Dedifferentiated amniotic fluid mesenchymal stem cell (primary cell): Measurements from ENCODE around the gene SOX5.
"Not testable (repeated sequence)": the region's sequence is repeated elsewhere in the genome, so short reads cannot be mapped to it uniquely, and the experiment has no call there.

Experiments used
- DNase-seq: peaks from one replicate; pipeline ENCODE4 v3.0.0-alpha.2; 2016; ENCODE audit errors: extremely low spot score

The SOX5 gene

GRCh38 chr12:23843958-23844357, 105.5 kb downstream of the SOX5 start:
- no peak for DNase-seq

GRCh38 chr12:23834076-23834475, 115.4 kb downstream of the SOX5 start:
- no peak for DNase-seq

- no peak for DNase-seq
Measured at GRCh38 chr12:23831739-23832138, 117.7 kb downstream of the SOX5 start.

GRCh38 chr12:23830210-23830609, 119.3 kb downstream of the SOX5 start:
- DNase-seq: no peak

- DNase-seq: no peak
Measured at GRCh38 chr12:23827353-23827752, 122.1 kb downstream of the SOX5 start.

GRCh38 chr12:23825124-23825523, 124.3 kb downstream of the SOX5 start:
- not testable (repeated sequence) for DNase-seq

- DNase-seq: no peak
Measured at GRCh38 chr12:23824358-23824757, 125.1 kb downstream of the SOX5 start.

- DNase-seq: not testable (repeated sequence)
Measured at GRCh38 chr12:23822883-23823282, 126.6 kb downstream of the SOX5 start.

GRCh38 chr12:23817345-23817744, 132.1 kb downstream of the SOX5 start:
- no peak for DNase-seq

GRCh38 chr12:23816394-23816851, 133.0 kb downstream of the SOX5 start:
- no peak for DNase-seq

GRCh38 chr12:23815810-23816209, 133.7 kb downstream of the SOX5 start:
- no peak for DNase-seq

- no peak for DNase-seq
Measured at GRCh38 chr12:23813206-23813605, 136.3 kb downstream of the SOX5 start.

GRCh38 chr12:23810329-23810902, 139.1 kb downstream of the SOX5 start:
- no peak for DNase-seq

GRCh38 chr12:23803540-23803939, 145.9 kb downstream of the SOX5 start:
- no peak for DNase-seq

- no peak for DNase-seq
Measured at GRCh38 chr12:23795494-23795893, 154.0 kb downstream of the SOX5 start.

- DNase-seq: no peak
Measured at GRCh38 chr12:23781118-23781517, 168.4 kb downstream of the SOX5 start.

GRCh38 chr12:23775208-23775607, 174.3 kb downstream of the SOX5 start:
- DNase-seq: no peak

- no peak for DNase-seq
Measured at GRCh38 chr12:23771240-23771949, 178.1 kb downstream of the SOX5 start.

GRCh38 chr12:23770202-23770938, 179.1 kb downstream of the SOX5 start:
- no peak for DNase-seq

GRCh38 chr12:23767834-23768233, 181.6 kb downstream of the SOX5 start:
- no peak for DNase-seq

- no peak for DNase-seq
Measured at GRCh38 chr12:23763724-23764123, 185.7 kb downstream of the SOX5 start.

GRCh38 chr12:23760495-23760894, 189.0 kb downstream of the SOX5 start:
- no peak for DNase-seq

- no peak for DNase-seq
Measured at GRCh38 chr12:23758608-23759007, 190.9 kb downstream of the SOX5 start.
